GM21528 (cell line): ENCODE data around the gene C21orf91.
"Not testable (repeated sequence)": the region's sequence is repeated elsewhere in the genome, so short reads cannot be mapped to it uniquely, and the experiment has no call there.

Experiments used
- ATAC-seq: cut with Tn5 transposase; IDR thresholded peaks from one replicate; pipeline ENCODE4 v1.9.1; 2021; ENCODE audit warnings: mild to moderate bottlenecking, moderate library complexity; ENCODE audit not compliant: unreplicated experiment, low FRiP score

C21orf91 gene

DNA sequence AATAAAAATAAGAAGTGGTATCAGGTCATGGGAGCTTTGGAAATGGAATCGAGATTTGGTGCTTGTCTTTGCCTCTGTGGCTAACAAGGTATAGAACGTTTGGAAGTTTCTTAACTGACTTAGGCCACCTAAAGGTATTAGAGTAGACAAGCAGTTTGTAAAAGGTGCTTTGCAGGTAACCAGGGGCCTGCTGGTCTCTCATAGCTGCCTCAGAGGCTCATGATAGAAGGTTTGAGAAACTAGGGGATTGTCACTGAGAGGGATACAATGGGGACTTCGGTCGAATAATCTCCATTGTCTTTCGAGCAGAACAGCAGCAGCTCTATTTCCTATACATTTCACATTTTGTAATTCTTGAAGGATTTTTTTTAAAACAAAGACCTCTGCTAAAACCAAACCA, 37.6 kb downstream of the C21orf91 start:
- ATAC-seq: no peak

DNA sequence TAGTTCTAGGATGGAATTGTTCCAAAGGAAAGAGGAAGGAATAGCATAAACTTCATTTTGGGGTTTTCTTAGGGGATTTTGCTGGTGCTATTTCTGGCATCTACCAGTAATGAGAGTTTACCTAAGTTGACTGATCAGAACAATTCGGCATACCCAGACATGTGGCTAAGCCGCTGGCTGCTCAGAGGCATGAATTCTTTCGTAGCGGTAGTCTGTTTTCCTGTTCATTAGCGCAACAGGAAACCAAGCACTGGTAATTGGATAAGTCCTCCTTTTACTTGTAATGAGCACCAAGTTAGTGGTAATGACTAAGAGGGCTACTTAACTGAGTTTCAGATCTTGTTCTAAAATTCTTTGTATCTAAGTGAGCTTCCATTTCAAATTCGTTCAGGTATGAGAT, 38.6 kb downstream of the C21orf91 start:
- peak; percentile 41 for ATAC-seq

DNA sequence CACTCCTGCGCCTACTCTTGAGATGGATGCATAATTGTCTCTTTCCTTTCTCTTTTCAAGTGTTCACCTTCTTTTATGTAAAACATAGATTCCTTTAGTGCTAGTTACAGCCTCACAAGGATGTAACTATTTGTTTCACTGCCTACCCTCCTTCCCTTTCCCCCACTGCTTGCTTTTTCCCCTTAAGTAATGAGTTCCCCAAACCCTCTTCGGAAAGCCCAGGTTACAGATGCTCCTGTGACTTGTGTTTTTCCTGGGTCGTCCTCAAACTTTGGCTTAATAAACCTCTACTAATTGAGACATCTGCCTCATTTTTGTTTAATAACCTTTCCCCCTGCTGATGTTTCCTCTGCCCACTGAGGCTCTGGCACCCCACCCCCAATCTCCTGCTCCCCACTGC, 39.2 kb downstream of the C21orf91 start:
- no peak for ATAC-seq

GRCh38 chr21:17779496-17779895, 39.7 kb downstream of the C21orf91 start:
- ATAC-seq: no peak

DNA sequence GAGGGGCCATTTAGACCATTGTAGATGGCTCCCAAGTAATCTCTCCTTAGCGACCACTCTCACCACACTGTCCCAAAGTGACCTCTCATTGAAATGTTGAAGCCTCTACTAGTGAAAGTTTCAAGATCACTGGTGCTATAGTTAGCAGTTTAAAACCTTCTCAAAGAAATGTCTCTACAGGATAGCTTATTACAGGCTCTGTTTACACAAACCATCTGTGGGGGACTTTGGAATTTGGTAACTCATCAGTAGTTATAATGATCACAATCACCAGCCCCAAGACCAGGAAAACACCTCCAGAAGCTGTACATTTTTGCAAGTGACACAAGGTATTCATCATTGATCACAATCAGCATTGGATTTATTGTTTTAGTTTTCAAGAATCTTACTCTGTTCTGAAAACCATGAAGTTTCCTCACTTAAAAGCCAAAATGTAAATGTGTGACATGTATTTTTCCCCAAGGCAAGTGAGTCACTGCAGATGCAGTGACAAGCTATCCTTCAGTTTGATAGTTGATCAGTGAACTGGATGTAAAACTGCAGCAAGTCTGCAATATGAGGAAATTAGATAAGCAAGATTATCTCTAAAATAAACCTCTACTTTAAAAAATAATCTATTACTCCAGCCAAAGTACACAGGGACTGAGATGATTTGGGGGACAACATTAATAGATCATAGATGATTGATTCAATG, 41.9 kb downstream of the C21orf91 start:
- no peak for ATAC-seq

- no peak for ATAC-seq
Observed at GRCh38 chr21:17775431-17776126, 43.6 kb downstream of the C21orf91 start.

DNA sequence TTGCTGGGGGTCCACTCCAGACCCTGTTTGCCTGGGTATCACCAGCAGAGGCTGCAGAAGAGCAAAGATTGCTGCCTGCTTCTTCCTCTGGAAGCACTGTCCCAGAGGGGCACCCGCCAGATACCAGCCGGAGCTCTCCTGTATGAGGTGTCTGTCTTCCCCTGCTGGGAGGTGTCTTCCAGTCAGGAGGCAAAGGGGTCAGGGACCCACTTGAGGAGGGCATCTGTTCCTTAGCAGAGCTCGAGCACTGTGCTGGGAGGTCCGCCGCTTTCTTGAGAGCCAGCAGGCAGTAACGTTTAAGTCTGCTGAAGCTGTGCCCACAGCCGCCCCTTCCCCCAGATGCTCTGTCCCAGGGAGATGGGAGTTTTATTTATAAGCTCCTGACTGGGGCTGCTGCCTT, 44.1 kb downstream of the C21orf91 start:
- not testable (repeated sequence) for ATAC-seq

DNA sequence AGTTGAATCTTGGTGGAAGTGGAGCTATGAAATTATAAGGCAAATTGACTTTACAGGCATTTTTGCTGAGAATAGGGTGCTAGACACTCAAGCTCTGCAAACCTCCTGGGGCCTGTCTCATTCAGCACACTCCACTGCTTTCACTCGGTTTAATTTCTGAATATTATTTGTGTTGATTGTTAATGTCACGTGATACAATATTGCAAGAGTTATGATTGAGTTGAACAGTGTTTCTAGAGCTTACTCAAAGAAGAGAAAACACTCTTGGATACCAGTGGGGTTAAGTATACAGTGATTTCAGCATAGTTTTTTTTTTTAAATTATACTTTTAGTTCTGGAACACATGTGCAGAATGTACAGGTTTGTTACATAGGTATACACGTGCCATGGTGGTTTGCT, 49.7 kb downstream of the C21orf91 start:
- ATAC-seq: no peak

GRCh38 chr21:17768840-17769446, 50.2 kb downstream of the C21orf91 start:
- no peak for ATAC-seq

- ATAC-seq: no peak
Observed at GRCh38 chr21:17765207-17765606, 53.9 kb downstream of the C21orf91 start.

GRCh38 chr21:17763288-17764037, 55.7 kb downstream of the C21orf91 start:
- no peak for ATAC-seq

GRCh38 chr21:17759511-17760178, 59.5 kb downstream of the C21orf91 start:
- no peak for ATAC-seq

GRCh38 chr21:17758683-17759082, 60.5 kb downstream of the C21orf91 start:
- no peak for ATAC-seq

DNA sequence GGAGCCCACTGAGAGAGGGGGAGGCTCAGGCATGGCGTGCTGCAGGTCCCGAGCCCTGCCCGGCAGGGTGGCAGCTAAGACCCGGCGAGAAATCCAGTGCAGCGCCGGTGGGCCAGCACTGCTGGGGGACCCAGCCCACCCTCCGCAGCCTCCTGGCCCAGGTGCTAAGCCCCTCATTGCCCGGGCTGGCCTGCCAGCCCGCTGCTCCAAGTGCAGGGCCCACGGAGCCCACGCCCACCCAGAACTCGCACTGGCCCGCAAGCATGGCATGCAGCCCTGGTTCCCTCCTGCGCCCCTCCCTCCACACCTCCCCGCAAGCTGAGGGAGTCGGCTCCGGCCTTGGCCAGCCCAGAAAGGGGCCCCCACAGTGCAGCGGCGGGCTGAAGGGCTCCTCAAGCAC, 61.5 kb downstream of the C21orf91 start:
- ATAC-seq: no peak

- no peak for ATAC-seq
Observed at GRCh38 chr21:17753736-17754135, 65.4 kb downstream of the C21orf91 start.

DNA sequence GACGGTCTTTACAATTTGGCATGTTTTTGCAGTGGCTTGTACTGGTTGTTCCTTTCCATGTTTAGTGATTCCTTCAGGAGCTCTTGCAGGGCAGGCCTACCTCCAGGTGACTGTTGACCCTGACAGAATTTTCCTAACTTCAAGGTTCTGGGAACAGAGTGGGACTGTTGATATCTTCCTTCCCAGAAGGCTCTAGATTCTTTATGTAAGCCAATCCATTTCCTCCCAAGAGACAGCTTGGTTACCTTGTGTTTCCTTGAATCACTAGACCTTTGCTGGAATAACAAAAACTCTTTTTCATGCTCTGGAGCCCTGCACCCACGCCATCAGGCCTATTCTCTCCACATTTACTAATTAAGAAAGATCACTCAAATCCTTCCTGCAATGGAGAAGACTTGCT, 67.0 kb downstream of the C21orf91 start:
- no peak for ATAC-seq

- ATAC-seq: no peak
Observed at GRCh38 chr21:17746920-17747319, 72.2 kb downstream of the C21orf91 start.

- no peak for ATAC-seq
Observed at GRCh38 chr21:17745086-17745485, 74.1 kb downstream of the C21orf91 start.

DNA sequence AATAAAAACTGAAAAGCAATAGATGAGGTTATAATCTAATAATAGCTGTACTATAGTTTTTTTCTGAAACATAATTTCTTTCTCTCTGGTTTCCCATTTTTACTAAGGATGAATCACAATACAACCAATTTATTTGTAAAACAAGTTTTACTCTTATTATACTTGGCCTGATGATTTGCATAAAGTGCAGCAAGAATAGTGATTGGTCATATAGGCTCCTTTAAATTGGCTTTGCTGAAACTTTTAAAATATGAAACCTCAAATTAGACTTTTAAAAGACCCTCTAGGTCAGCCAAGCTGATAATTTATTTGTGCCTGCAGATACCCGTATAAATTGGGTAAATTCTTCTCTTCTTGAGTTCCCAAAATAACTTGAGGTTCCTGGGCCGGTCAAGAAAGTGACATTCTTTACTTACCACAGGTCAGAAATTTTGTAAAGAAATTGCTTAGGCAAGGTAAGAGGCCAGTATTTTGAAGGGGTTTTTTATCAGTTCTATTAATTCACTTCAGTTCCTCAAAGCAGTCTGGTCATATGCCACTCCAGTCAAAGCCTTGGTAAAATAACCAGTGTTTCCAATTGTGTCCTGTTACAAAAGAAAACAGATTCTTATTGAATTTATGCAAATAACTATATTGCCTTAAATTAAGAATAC, 76.1 kb downstream of the C21orf91 start:
- ATAC-seq: no peak

GRCh38 chr21:17742181-17742580, 77.0 kb downstream of the C21orf91 start:
- ATAC-seq: no peak
